ENCODE measurements around the gene ABHD12B. TPM values are rescaled to one million over a fixed set of nuclear protein-coding genes. Genes with fewer than 3 reads are reported as not detected.
"Not testable (repeated sequence)": the region's sequence is repeated elsewhere in the genome, so short reads cannot be mapped to it uniquely, and the experiment has no call there.

ABHD12B gene
- total RNA-seq, 5 donors from 2014 or later (not counting 1 experiment from before 2014, with no cell fraction given): not detected

DNA sequence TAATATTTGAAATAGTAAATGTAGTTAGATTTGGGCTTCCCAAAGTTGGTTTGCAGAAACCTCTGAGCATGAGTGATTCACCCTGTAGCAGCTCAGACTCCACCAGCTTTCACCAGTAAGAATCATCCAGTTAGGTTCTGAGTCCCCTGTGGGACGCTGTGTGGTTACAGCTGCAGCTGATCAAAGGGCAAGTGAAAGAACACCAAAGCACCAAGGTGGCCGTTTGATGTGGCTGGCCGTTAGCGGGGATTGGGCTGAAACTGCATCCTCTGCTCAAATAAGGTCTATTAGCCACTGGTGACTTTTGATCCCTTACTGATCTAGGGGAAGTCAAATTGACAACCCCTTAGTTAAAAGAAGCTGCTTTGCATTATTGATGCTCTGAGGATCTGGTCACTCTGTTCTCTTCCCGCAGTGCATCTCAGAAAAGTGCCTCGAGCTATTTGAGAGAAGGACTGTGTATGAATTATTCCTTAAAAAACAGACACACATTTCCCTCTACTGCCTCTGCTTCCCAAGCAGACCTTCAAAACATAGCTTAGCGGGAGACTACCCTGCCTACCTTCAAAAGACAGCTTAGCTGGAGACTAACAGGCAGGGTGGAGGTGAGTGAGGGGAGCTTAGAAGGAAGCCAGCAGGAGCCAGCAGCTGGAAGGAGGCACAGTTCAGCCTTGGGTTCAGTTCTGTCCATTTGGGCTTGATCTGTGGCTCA lies 3.7 kb downstream of the ABHD12B start:
- Mint-ChIP-seq H3K27ac (no peak overlapping the region), H3K36me3 (no peaks in the 10 kb centered on the region), H3K4me3 (peak overlapping the region in 2 of 3 donors; percentile 52 to 63), H3K27me3 (peaks cover 36 to 39% of the 10 kb centered on the region in 2 donors), H3K4me1 (peaks cover 34 to 45% (median 43%) of the 10 kb centered on the region in 3 donors), H3K9me3 (no peaks in the 10 kb centered on the region)
- CTCF ChIA-PET: interaction anchor here (0.6 to 1.7 kb wide), 7 partner anchors 10 to 333 kb away, joined by 3 to 12 read pairs (median 4); no protein-coding TSS in a partner anchor
- Histone ChIP-seq H3K36me3 (ENCODE audit: control insufficient read depth in 2 of 2, extremely low read depth in 1 of 2, insufficient read depth in 1 of 2, low read length in 1 of 2) (no peaks in the 10 kb centered on the region), H3K27ac (ENCODE audit: low read length) (no peak overlapping the region), H3K9me3 (no peaks in the 10 kb centered on the region), H3K27me3 (replicated peaks in 1 of 2; ENCODE audit: control insufficient read depth in 2 of 2, extremely low read depth in 1 of 2, insufficient read depth in 2 of 2, low read length in 1 of 2) (peaks cover 4 to 23% of the 10 kb centered on the region in 2 experiments), H3K4me1 (ENCODE audit: control insufficient read depth in 1 of 2, extremely low read depth in 1 of 2, insufficient read depth in 2 of 2, low read length in 2 of 2) (peaks cover 11 to 23% of the 10 kb centered on the region in 2 experiments), H3K4me3 (ENCODE audit: control insufficient read depth in 1 of 2, extremely low read depth in 1 of 2, low read length in 1 of 2) (no peak overlapping the region)
- POLR2A ChIA-PET: no interaction called here
- 0% methylated on average over 1 of the region's 7 CpGs for WGBS (ENCODE audit: insufficient coverage)
- DNase-seq (peak in 32 of 35 experiments; percentile 19 to 67 (median 33)), ATAC-seq (replicated peaks in 1 of 4) (peak; percentile 86 to 97 (median 90))

DNA sequence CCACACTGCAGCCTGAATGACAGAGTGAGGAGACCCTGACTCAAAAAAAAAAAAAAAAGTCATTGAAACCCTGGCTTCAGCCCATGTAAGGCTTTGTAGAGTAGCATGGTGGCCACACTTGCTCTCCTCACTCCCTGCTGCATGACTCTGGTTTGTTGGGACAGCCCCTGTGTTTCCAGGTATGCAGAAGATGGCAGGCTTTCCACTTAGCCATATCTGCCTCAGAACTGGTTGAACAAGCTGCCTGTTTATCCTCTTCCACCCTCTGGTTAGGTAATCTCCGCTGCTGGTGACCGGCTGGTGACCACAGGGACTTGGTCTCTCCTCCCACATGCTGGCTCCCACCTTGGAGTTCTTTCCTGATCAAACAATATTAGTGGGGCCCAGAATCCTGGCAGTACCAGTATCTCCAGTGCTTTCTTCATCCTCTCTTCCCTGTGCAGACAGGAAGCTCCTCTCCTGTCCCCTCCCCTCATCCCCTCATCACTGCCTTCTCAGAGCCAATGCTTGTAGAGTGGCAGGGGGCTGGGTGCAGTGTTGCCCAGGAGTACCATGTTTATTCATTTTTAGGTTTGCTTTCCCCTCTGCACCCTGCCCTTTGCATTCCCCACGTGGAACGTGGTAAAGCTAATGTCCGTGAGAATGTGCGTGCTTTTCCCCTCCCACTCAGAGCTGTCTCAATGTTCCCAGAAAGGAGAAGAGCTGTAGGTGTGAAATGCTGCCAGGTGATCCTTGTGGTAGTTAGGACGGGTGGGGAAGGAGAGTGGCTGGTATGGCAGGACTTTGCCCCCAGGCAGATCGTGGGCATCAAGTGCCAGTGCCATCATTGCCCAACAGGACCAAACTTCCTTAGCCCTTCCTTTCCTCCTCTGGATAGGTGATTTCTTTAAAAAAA lies 11.3 kb downstream of the ABHD12B start:
- Mint-ChIP-seq H3K27ac (no peak overlapping the region), H3K27me3 (peaks cover 30 to 38% of the 10 kb centered on the region in 2 donors), H3K4me3 (no peak overlapping the region), H3K4me1 (no peaks in the 10 kb centered on the region), H3K36me3 (no peaks in the 10 kb centered on the region), H3K9me3 (no peaks in the 10 kb centered on the region)
- no peak for DNase-seq
- Histone ChIP-seq H3K27me3 (replicated peaks in 1 of 2; ENCODE audit: control insufficient read depth in 2 of 2, extremely low read depth in 1 of 2, insufficient read depth in 2 of 2, low read length in 1 of 2) (peaks cover 0 to 21% of the 10 kb centered on the region in 2 experiments), H3K36me3 (ENCODE audit: control insufficient read depth in 2 of 2, extremely low read depth in 1 of 2, insufficient read depth in 1 of 2, low read length in 1 of 2) (no peaks in the 10 kb centered on the region), H3K27ac (ENCODE audit: low read length) (no peak overlapping the region), H3K4me3 (ENCODE audit: control insufficient read depth in 1 of 2, extremely low read depth in 1 of 2, low read length in 1 of 2) (no peak overlapping the region), H3K4me1 (ENCODE audit: control insufficient read depth in 1 of 2, extremely low read depth in 1 of 2, insufficient read depth in 2 of 2, low read length in 2 of 2) (no peaks in the 10 kb centered on the region), H3K9me3 (no peaks in the 10 kb centered on the region)
- ChIA-PET CTCF (interaction anchor here (0.5 to 0.6 kb wide), 4 partner anchors 9 to 1424 kb away, joined by 4 to 5 read pairs (median 4); no protein-coding TSS in a partner anchor), POLR2A (interaction anchor here in 1 of 2 donors (0.6 kb wide), 1 partner anchor 1216 kb away, joined by 3 read pairs; no protein-coding TSS in a partner anchor)
- ATAC-seq (replicated peaks in 1 of 4): no peak
- 91% methylated on average over 2 of the region's 8 CpGs for WGBS (ENCODE audit: insufficient coverage)

DNA sequence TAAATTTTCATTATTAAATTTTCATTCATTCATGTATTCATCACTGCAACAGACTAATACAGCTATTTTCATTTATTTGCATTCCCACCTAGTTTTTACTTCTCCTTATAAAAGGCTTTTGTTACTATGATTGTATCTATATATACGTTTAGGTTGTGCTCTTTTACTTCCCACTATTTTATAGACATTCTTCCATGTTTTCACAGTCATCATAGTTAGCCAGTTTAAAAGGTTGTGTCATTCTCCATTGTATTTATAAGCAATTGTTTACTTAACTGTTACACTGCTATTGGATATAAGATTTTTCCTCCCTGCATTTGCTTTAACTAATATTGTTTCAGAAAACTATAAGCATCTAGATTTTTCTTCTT lies 12.0 kb downstream of the ABHD12B start:
- peaks cover 0 to 21% of the 10 kb centered on the region in 2 experiments for H3K27me3 ChIP-seq (replicated peaks in 1 of 2; ENCODE audit: control insufficient read depth in 2 of 2, extremely low read depth in 1 of 2, insufficient read depth in 2 of 2, low read length in 1 of 2)
- no peak overlapping the region for H3K4me3 ChIP-seq (ENCODE audit: control insufficient read depth in 1 of 2, extremely low read depth in 1 of 2, low read length in 1 of 2)
- Mint-ChIP-seq H3K4me3 (no peak overlapping the region), H3K27me3 (peaks cover 30 to 39% of the 10 kb centered on the region in 2 donors), H3K4me1 (no peaks in the 10 kb centered on the region), H3K9me3 (no peaks in the 10 kb centered on the region), H3K27ac (no peak overlapping the region), H3K36me3 (no peaks in the 10 kb centered on the region)
- no CpG with 5 or more reads among the region's 1 CpG for WGBS (ENCODE audit: insufficient coverage)
- H3K4me1 ChIP-seq (ENCODE audit: control insufficient read depth in 1 of 2, extremely low read depth in 1 of 2, insufficient read depth in 2 of 2, low read length in 2 of 2): no peaks in the 10 kb centered on the region
- POLR2A ChIA-PET: interaction anchor here in 1 of 2 donors (0.6 kb wide), 1 partner anchor 1215 kb away, joined by 3 read pairs; no protein-coding TSS in a partner anchor
- no peak for ATAC-seq (replicated peaks in 1 of 4)
- no peaks in the 10 kb centered on the region for H3K9me3 ChIP-seq
- H3K36me3 ChIP-seq (ENCODE audit: control insufficient read depth in 2 of 2, extremely low read depth in 1 of 2, insufficient read depth in 1 of 2, low read length in 1 of 2): no peaks in the 10 kb centered on the region
- no peak for DNase-seq
- CTCF ChIA-PET: interaction anchor here in 1 of 2 donors (0.6 kb wide), 1 partner anchor 23 kb away, joined by 4 read pairs; no protein-coding TSS in a partner anchor
- H3K27ac ChIP-seq (ENCODE audit: low read length): no peak overlapping the region

DNA sequence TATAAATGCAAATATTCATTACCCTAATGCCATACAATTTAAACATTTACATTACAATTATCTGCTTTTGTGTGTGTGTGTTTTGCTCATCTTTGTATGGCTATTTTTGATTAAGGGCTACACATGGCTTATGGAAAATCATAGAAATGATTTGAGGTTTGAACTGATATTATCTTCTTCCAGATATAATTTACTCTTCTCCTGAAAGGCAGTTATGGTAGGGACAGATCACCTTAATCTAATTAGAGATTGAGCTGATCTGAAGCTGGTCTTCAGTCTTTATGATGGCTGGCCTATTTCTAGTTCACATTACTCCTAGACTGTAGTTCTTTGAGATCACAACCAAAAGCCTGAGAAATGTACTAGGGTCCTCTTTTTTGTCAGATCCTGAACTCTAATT lies 15.6 kb downstream of the ABHD12B start:
- Mint-ChIP-seq H3K27ac (no peak overlapping the region), H3K4me1 (no peaks in the 10 kb centered on the region), H3K36me3 (no peaks in the 10 kb centered on the region), H3K9me3 (no peaks in the 10 kb centered on the region), H3K4me3 (no peak overlapping the region), H3K27me3 (peaks cover 21 to 31% of the 10 kb centered on the region in 2 donors)
- Histone ChIP-seq H3K4me3 (ENCODE audit: control insufficient read depth in 1 of 2, extremely low read depth in 1 of 2, low read length in 1 of 2) (no peak overlapping the region), H3K36me3 (ENCODE audit: control insufficient read depth in 2 of 2, extremely low read depth in 1 of 2, insufficient read depth in 1 of 2, low read length in 1 of 2) (no peaks in the 10 kb centered on the region), H3K27ac (ENCODE audit: low read length) (no peak overlapping the region), H3K4me1 (ENCODE audit: control insufficient read depth in 1 of 2, extremely low read depth in 1 of 2, insufficient read depth in 2 of 2, low read length in 2 of 2) (no peaks in the 10 kb centered on the region), H3K9me3 (no peaks in the 10 kb centered on the region), H3K27me3 (replicated peaks in 1 of 2; ENCODE audit: control insufficient read depth in 2 of 2, extremely low read depth in 1 of 2, insufficient read depth in 2 of 2, low read length in 1 of 2) (peaks cover 0 to 16% of the 10 kb centered on the region in 2 experiments)
- POLR2A ChIA-PET: no interaction called here
- ATAC-seq (replicated peaks in 1 of 4): no peak
- CTCF ChIA-PET: no interaction called here
- DNase-seq: no peak

DNA sequence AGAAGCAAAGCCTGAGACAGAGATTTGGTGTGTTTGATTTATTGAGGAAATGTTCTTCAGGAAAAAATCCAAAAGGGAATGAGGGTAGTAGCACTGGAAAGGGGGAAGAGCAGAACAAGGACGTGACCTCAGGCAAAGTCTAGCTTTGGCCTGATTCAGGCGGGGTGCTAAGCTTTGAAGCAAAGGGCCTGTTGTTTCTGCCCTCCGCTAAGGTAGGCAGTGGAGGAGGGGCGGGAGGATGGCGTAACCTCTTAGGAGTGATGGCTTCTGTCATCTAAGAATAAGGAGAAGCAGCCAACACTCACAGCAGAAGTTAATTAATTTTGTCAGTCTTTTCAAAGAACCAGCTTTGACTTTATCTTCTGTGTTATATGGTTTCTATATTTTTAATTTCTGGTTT lies 20.4 kb downstream of the ABHD12B start:
- Mint-ChIP-seq H3K4me1 (no peaks in the 10 kb centered on the region), H3K36me3 (no peaks in the 10 kb centered on the region)

DNA sequence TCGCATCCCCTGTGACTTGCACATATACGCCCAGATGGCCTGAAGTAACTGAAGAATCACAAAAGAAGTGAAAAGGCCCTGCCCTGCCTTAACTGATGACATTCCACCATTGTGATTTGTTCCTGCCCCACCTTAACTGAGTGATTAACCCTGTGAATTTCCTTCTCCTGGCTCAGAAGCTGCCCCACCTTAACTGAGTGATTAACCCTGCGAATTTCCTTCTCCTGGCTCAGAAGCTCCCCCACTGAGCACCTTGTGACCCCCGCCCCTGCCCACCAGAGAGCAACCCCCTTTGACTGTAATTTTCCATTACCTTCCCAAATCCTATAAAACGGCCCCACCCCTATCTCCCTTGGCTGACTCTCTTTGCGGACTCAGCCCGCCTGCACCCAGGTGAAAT lies 24.6 kb downstream of the ABHD12B start:
- POLR2A ChIA-PET; CTCF ChIA-PET; H3K4me3 Mint-ChIP-seq; H3K9me3 Mint-ChIP-seq; H3K27ac Mint-ChIP-seq; H3K4me3 ChIP-seq (ENCODE audit: control insufficient read depth in 1 of 2, extremely low read depth in 1 of 2, low read length in 1 of 2); H3K4me1 Mint-ChIP-seq; H3K9me3 ChIP-seq; H3K4me1 ChIP-seq (ENCODE audit: control insufficient read depth in 1 of 2, extremely low read depth in 1 of 2, insufficient read depth in 2 of 2, low read length in 2 of 2); DNase-seq; ATAC-seq (replicated peaks in 1 of 4); H3K27me3 ChIP-seq (replicated peaks in 1 of 2; ENCODE audit: control insufficient read depth in 2 of 2, extremely low read depth in 1 of 2, insufficient read depth in 2 of 2, low read length in 1 of 2); H3K27ac ChIP-seq (ENCODE audit: low read length); H3K36me3 Mint-ChIP-seq; H3K36me3 ChIP-seq (ENCODE audit: control insufficient read depth in 2 of 2, extremely low read depth in 1 of 2, insufficient read depth in 1 of 2, low read length in 1 of 2): not testable (repeated sequence)
- WGBS (ENCODE audit: insufficient coverage): no CpG with 5 or more reads among the region's 7 CpGs
- H3K27me3 Mint-ChIP-seq: peaks cover 14 to 28% of the 10 kb centered on the region in 2 donors

More for the DNA sequence above, 20.4 kb downstream of the ABHD12B start:
- Histone ChIP-seq H3K9me3 (no peaks in the 10 kb centered on the region), H3K4me3 (ENCODE audit: control insufficient read depth in 1 of 2, extremely low read depth in 1 of 2, low read length in 1 of 2) (no peak overlapping the region), H3K4me1 (ENCODE audit: control insufficient read depth in 1 of 2, extremely low read depth in 1 of 2, insufficient read depth in 2 of 2, low read length in 2 of 2) (no peaks in the 10 kb centered on the region), H3K27me3 (replicated peaks in 1 of 2; ENCODE audit: control insufficient read depth in 2 of 2, extremely low read depth in 1 of 2, insufficient read depth in 2 of 2, low read length in 1 of 2) (no peaks in the 10 kb centered on the region), H3K27ac (ENCODE audit: low read length) (no peak overlapping the region), H3K36me3 (ENCODE audit: control insufficient read depth in 2 of 2, extremely low read depth in 1 of 2, insufficient read depth in 1 of 2, low read length in 1 of 2) (no peaks in the 10 kb centered on the region)
- no peak overlapping the region for H3K27ac Mint-ChIP-seq
- no peaks in the 10 kb centered on the region for H3K9me3 Mint-ChIP-seq
- H3K4me3 Mint-ChIP-seq: no peak overlapping the region
- CTCF ChIA-PET: no interaction called here
- POLR2A ChIA-PET: no interaction called here
- 86% methylated on average over 3 of the region's 5 CpGs for WGBS (ENCODE audit: insufficient coverage)
- ATAC-seq (replicated peaks in 1 of 4) (no peak), DNase-seq (no peak)
- H3K27me3 Mint-ChIP-seq: peaks cover 1 to 18% of the 10 kb centered on the region in 2 donors
